PC-3 (cell line): ENCODE results near the gene GALR3.

Source experiments
- EZH2 ChIP-seq: fragments of 300-600 bp; sonication (generic); IDR thresholded peaks from one replicate; pipeline ENCODE4 v1.6.1; 2017; ENCODE audit warnings: antibody characterized with exemption, mild to moderate bottlenecking, low read length; ENCODE audit not compliant: unreplicated experiment
- TF ChIP-seq, protein P1 (sequence below): fragments of 300-600 bp; sonication (generic); conservative IDR thresholded peaks from 2 replicates; pipeline ENCODE4 v1.5.1; 2017; ENCODE audit warnings: antibody characterized with exemption, low read depth, mild to moderate bottlenecking, low read length

DNA sequence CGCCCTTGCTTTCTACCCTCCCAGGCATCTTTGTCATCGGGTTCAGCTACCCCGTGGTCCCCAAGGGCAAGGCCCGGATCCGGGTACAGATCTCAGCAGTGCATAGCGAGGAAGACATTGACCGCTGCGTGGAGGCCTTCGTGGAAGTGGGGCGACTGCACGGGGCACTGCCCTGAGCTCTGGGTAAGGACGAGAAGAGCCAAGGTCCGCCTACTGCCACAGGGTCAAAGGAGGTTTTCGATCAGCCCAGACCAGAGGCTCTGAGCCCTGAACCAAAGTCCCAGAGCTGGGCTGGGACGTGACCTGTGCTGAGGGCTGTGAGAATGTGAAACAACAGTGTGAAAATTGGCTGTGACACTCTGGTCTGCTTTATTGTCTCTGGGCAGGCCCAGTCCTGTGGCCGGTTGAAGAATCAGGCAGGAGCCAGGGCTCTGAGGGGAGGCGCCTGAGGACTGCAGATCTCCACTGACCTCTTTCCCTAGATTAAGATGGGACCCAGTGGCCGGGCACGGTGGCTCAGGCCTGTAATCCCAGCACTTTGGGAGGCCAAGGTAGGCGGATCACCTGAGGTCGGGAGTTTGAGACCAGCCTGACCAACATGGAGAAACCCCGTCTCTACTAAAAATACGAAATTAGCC lies 6.5 kb upstream of the GALR3 start:
- TF ChIP-seq, protein P1, sequence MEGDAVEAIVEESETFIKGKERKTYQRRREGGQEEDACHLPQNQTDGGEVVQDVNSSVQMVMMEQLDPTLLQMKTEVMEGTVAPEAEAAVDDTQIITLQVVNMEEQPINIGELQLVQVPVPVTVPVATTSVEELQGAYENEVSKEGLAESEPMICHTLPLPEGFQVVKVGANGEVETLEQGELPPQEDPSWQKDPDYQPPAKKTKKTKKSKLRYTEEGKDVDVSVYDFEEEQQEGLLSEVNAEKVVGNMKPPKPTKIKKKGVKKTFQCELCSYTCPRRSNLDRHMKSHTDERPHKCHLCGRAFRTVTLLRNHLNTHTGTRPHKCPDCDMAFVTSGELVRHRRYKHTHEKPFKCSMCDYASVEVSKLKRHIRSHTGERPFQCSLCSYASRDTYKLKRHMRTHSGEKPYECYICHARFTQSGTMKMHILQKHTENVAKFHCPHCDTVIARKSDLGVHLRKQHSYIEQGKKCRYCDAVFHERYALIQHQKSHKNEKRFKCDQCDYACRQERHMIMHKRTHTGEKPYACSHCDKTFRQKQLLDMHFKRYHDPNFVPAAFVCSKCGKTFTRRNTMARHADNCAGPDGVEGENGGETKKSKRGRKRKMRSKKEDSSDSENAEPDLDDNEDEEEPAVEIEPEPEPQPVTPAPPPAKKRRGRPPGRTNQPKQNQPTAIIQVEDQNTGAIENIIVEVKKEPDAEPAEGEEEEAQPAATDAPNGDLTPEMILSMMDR = no peak
- no peak for TF ChIP-seq EZH2
